GM21381 (cell line): ENCODE measurements around the gene KRT75.

Experiments
- ATAC-seq: cut with Tn5 transposase; IDR thresholded peaks from one replicate; pipeline ENCODE4 v1.9.1; 2021; ENCODE audit warnings: mild to moderate bottlenecking, moderate library complexity; ENCODE audit not compliant: unreplicated experiment

Gene KRT75

DNA sequence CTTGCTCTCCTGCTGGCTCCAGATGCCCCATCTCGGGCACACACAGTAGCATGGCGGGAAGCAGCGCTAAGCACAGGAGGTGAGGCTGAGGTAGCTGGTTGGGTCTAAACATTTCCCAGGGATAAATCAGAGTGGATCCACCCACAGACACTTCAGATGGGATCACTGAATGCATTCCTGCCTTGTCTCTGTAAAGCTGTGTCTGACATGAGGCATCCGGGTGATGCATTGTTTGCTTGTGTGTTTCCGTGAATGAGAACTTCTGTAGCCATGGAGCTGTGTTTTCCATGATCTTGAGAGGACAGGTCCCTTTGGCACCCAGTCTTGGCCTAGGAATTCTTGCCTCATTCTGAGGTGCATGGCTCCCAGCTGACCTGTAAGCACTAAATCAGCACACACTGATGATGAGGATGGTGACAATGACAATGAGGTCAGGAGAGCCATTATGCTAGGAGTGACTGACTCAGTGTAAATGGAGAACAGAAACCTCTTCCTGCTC is 6.7 kb upstream of the KRT75 start:
- ATAC-seq: no peak

- no peak for ATAC-seq
These were observed 5.7 kb upstream of the KRT75 start for GRCh38 chr12:52439845-52440244.

GRCh38 chr12:52439420-52439819 is 5.2 kb upstream of the KRT75 start:
- no peak for ATAC-seq

DNA sequence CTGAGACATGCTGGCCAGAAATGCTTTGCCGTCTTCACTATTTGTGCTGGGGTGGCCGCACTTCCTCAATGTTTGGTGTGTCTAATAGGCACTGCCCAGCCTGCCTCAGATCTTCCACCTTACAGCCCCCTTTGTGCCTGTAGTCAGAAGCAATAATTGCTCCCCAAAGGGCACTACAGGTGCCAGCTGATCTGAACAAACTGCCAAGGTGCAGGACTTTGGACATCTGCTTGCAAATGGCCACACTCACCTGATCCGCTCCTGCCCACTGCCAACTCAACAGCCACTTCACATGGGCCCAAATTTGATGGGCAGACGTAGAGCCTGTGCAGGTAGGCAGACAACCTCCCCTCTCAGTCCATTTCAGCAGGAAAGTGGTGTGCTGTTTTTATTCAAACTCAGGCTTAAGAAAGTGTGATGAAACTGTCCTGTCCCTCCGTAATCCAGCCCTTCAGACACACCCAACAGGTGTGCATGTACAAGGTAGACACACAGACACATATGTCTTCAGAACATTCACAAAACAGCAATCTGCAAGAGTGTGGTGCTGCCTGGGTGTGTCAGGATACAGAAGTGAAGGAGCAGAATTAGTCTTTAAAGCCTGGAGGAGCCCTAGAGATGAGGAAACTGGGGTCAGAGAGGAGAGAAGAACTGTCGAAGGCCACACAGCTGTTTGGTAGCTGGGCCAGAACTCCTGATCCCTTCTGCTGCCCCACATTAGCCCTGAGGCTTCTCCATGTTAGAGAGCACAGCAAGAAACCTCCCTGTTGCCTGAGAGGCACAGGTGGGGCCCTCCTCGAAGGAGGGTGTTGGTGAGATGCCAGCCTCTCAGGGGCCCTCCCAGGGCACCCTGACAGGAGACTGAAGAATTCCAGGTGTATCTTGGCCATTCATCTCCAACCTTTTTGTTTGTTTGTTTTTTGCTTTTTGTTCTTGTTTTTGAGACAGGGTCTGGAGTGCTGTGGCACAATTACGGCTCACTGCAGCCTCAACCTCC is 4.4 kb upstream of the KRT75 start:
- no peak for ATAC-seq

DNA sequence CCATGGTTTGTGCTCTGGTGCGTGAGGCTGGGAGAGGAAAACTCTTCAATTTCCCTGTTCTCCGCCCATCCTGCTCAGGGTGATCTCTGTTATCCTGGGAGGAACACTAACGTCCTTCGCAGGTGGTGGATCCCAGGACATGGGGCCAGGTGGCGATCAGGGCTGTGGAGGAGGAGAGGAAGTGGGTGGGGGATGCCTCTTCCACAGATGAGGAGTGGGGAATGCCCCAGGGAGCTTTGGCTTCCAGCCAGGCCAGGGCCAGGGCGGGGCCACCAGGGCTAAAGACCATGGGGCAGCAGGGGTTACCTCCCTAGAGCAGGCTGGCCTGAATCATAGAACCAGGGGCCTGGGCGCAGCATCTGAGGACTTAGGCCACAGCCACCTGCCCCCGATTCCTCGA is 3.3 kb upstream of the KRT75 start:
- no peak for ATAC-seq

DNA sequence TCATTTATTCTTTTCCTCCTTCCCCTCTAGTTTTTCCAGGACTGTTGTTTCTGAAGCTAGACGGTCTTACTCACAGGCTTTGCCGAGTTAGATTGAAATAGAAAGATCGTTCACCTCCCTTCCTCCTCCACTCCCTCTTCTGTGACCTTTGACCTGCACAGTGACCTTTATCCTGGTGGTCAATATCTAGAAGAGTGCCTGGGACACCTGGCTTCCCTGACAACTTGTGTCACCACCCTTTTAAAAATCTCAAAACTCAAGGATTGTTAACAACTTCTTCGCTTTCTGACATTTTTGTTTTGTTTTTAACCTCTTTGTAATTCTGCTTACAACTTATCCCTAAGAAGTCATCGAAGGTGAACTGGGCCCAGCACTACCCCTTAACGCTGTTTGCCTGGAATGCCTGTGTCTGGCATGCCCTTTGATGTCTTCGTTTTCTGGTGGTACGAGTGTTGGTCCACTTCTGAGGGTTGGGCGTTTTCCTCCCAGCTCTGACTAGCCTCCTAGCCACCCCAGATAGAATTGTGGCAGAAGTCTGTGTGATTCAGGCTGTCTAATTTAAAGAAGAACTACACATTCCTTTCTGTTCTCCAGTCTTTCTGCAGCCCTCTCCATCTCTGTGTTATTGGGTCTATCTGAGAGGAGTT is 2.8 kb upstream of the KRT75 start:
- ATAC-seq: no peak

- ATAC-seq: no peak
These were observed 2.0 kb upstream of the KRT75 start for GRCh38 chr12:52436000-52436827.

DNA sequence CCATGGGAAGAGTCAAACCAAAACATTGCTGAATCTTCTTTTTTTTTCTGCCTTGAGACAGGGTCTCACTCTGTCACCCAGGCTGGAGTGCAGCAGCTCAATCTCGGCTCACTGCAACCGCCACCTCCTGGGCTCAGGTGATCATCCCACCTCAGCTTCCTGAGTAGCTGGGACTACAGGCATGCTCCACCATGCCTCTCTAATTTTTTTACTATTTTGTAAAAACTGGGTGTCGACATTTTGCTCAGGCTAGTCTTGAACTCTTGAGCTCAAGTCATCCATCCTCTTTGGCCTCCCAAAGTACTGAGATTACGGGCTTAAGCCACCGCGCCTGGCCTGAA is 1.5 kb upstream of the KRT75 start:
- no peak for ATAC-seq

DNA sequence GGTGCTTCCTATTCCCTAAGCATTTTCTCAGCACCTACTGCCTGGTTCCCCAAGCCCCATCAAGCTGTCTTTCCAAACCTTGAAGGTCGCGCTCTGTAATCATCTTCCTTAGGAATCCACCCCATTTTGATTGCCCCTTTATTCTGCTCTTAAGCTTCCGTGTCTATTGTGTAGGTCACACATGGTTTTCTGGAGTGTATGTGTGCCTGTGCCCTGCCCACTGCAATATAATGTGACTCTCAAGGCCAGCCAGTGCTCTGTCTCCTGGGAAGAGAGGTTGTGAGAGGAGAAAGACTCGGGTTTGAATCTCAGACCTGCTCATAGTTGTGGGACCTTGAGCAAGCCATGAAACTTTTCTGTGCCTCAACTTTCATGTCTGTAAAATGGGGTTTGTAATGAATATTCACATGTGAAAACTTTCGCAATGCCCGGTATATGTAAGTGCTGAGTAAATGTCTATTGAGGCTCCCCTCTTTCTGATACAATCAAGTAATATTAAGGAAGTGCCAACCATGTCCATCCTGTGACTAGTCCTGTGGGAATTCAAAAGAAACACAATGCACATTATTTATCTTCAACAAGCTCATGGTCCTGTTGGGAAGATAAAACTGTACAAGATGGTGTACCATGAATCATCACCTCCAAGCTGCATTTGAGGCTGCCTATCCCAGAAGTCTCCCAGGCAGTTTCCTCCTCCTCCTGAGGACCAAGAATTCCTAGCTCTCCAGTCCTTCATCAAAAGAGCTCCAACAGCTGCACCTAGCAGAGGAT is 774 bp upstream of the KRT75 start:
- ATAC-seq: no peak

DNA sequence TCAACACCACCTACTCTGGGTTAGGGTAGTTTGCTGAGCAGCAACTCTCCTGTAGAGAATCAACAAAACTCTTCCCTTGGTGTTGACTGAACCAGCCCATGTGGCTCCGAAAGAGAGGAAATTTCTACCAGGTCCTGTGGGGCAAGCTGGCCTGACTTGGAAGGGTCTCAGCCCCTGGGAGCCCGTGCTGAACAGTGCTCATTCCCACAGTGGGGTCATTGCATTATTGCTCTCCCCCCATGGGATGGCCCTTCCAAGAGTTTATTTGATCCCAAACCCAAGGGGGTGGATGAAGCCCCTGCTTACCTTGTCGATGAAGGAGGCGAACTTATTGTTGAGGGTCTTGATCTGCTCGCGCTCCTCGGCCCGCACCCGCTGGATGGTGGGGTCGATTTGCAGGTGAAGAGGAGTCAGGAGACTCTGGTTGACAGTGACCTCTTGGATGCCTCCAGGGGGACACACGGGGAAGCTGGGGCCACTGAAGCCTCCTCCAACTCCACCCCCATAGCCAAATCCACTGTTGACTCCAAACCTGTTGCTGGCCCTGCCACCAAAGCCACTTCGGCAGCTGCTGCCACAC is 580 bp downstream of the KRT75 start:
- ATAC-seq: no peak

- ATAC-seq: no peak
These were observed 1.5 kb downstream of the KRT75 start for GRCh38 chr12:52432559-52433207.

DNA sequence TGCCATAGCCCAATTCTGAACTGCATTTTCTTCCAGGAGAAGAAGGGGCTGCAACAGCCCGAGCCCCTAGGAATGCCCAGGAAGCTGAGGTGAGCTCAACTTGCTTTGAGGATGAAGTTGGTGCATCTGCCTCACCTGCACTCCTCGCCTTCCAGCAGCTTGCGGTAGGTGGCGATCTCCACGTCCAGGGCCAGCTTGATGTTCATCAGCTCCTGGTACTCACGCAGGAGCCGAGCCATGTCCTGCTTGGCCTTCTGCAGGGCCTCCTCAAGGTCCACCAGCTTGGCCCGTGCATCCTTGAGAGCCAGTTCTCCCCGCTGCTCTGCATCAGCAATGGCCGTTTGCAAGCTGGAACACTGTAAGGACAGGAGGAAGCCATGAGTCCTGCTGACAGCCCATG is 6.0 kb downstream of the KRT75 start:
- ATAC-seq: no peak

DNA sequence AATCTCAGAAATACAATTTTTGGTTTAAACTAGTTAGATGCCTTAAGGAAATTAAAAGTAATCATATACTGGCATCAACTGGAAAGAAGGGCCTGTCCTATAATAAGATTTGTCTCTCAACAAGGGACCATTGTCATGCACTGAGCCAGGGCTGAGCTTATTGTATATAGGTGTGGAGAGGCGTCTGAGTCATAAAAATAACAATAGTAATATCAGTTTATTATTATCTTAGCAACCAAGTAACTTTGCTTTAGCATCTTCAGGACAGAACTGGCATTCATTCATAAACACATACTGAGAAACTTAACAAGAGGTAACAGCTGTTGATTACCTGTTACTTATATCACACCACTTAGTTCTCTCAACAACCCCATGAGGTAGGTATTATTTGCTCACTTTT is 7.1 kb downstream of the KRT75 start:
- ATAC-seq: no peak

DNA sequence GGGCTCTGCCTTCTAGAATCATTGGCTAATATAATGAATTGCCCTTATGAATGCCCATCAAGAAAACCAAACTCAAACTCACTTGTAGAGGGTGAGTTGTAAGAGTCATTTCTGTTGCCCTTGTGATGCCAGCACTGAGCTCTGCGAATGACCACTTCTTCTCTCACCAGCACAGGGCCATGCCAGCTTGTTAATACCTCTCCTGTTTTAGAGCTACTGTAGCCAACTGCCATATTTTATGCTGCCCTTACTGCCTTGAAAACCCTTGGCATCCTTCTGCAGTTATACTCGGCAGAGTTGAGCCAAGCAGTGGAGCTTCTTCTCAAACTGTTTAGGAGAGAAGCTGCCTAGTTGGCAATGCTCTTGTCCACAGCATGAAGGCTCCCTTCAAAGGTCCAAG is 8.1 kb downstream of the KRT75 start:
- ATAC-seq: no peak

- ATAC-seq: no peak
These were observed 8.7 kb downstream of the KRT75 start for GRCh38 chr12:52425466-52425865.

DNA sequence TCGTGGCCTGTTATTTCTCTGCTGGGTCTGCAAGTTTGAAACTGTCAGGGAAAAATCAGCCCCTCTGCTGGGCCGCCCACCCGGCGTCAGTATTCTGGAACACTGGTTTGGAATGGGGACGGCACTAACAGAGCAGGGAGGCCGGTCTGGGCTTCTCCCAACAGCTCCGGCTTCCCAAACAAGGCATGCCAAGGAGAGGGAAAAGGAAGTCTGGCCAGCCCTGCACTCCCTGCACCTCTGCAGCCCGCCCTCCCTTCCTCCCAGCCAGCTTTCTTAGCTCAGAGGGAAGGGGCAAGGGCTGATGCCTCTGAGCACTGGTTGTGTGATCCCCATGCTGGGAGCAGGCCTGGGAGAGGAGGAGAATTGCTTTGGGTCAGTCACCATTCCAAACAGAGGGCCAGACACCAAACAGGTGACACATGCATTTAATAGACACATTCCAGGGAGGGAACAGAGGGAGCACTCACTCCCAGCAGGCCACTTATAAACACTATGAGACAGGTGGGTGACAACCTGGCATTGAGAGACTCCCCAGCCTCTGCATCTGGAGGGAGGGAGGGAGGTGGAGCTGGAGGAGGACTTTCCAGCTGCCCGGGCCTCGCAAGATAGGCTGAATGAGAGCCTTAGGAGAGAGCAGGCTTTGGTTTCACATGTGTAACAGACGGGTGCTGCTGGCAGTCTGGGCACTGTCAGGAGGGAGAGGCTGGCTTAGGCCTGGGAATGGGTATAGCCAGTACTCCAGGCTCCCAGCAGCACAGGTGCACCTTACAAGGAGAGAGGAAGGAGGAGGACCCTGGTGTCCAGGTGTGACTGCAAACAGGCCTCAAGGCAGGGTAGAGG is 10.3 kb downstream of the KRT75 start:
- ATAC-seq: no peak

- ATAC-seq: no peak
These were observed 11.1 kb downstream of the KRT75 start for GRCh38 chr12:52423035-52423434.

- ATAC-seq: no peak
These were observed 14.5 kb downstream of the KRT75 start for GRCh38 chr12:52419656-52420055.

GRCh38 chr12:52418576-52419110 is 15.5 kb downstream of the KRT75 start:
- no peak for ATAC-seq
